Transverse colon (tissue), 4 donors: ENCODE measurements around the gene BMERB1. TPM values are rescaled to one million over a fixed set of nuclear protein-coding genes. Genes with fewer than 3 reads are reported as not detected.

ENCODE experiments used
- DNase-seq: peaks from one replicate; pipeline ENCODE4 v3.0.0-alpha.2; 2019
- H3K27ac ChIP-seq, 4 donors: fragments of 200-600 bp; sonication (generic); 2 replicates each; pipeline ENCODE4 v1.5.1; 2016 to 2018; ENCODE audit warnings: inconsistent platforms in 4 of 4
- H3K27me3 ChIP-seq: fragments of 200-600 bp; sonication (generic); 2 replicates; pipeline ENCODE4 v1.5.1; 2017; ENCODE audit warnings: inconsistent platforms
- H3K36me3 ChIP-seq, 4 donors: fragments of 200-600 bp; sonication (generic); 2 replicates each; pipeline ENCODE4 v1.5.1; 2017 to 2019; ENCODE audit warnings: inconsistent platforms in 4 of 4
- H3K4me1 ChIP-seq, 4 donors: fragments of 200-600 bp; sonication (generic); 2 replicates each; pipeline ENCODE4 v1.5.1; 2017 to 2020; ENCODE audit warnings: inconsistent platforms in 4 of 4
- H3K4me3 ChIP-seq, 4 donors: fragments of 200-600 bp; sonication (generic); 1 replicate in 1 of 4; 2 replicates in 3 of 4; pipeline versions ENCODE4 v1.5.1 to v1.6.1; 2017 to 2019; ENCODE audit warnings: inconsistent platforms in 4 of 4
- H3K9me3 ChIP-seq, 2 donors: fragments of 200-600 bp; sonication (generic); 2 replicates each; pipeline ENCODE4 v1.5.1; 2017 to 2019; ENCODE audit warnings: inconsistent platforms in 2 of 2
- CTCF ChIP-seq, 5 experiments: fragments of 200-600 bp in 3 of 5; fragments of 450-650 bp in 2 of 5; sonication (generic) in 3 of 5; IDR thresholded peaks; 1 replicate in 2 of 5; 2 replicates in 3 of 5; pipeline ENCODE4 v1.5.1; 2016 to 2017; ENCODE audit warnings: antibody characterized with exemption in 5 of 5, inconsistent platforms in 3 of 5, mild to moderate bottlenecking in 2 of 5, moderate library complexity in 1 of 5
- EP300 ChIP-seq: sonication (generic); formaldehyde crosslinking; IDR thresholded peaks from one replicate; pipeline ENCODE4 v1.6.1; 2017; ENCODE audit warnings: antibody characterized with exemption, low read depth
- POLR2A ChIP-seq: fragments of 450-650 bp; IDR thresholded peaks from one replicate; pipeline ENCODE4 v1.6.1; 2016; ENCODE audit warnings: antibody characterized with exemption, mild to moderate bottlenecking, moderate library complexity
- POLR2AphosphoS5 ChIP-seq, 3 donors: sonication (generic); formaldehyde crosslinking; IDR thresholded peaks; one replicate each; pipeline ENCODE4 v1.6.1; 2016; ENCODE audit warnings: antibody characterized with exemption in 3 of 3
- WGBS, 2 donors: methylation state at CpG; one replicate each; pipeline ENCODE4 v1.1.5; 2018; ENCODE audit warnings: low coverage in 1 of 2; 5-methylcytosine and 5-hydroxymethylcytosine counted together
- in situ Hi-C, 4 donors: fragments of 200-750 bp; cut with MboI; loops; one replicate each; pipeline versions ENCODE4 v1.15.0 to v1.15.1; 2017; ENCODE audit warnings: low sequenced_read_pairs in 3 of 4, low pct_ligation_motif_present in 1 of 4, low pct_unique_long_range_greater_than_20kb in 1 of 4
- intact Hi-C: fragments of 100-400 bp; cut with DNase I; formaldehyde crosslinking; loops from one replicate; pipeline ENCODE4 v1.15.1; 2023; ENCODE audit warnings: low total_unique reads
- total RNA-seq, 4 donors: library from RNA; depleted of rRNA; stranded (reverse); fragments of >200 nt; gene quantifications; one replicate each; pipeline ENCODE4 v1.1.0, GENCODE V29; 2016

BMERB1 gene
- total RNA-seq, 4 donors from 2014 or later, result 8.6 to 65.1 (median 14.1) TPM

DNA sequence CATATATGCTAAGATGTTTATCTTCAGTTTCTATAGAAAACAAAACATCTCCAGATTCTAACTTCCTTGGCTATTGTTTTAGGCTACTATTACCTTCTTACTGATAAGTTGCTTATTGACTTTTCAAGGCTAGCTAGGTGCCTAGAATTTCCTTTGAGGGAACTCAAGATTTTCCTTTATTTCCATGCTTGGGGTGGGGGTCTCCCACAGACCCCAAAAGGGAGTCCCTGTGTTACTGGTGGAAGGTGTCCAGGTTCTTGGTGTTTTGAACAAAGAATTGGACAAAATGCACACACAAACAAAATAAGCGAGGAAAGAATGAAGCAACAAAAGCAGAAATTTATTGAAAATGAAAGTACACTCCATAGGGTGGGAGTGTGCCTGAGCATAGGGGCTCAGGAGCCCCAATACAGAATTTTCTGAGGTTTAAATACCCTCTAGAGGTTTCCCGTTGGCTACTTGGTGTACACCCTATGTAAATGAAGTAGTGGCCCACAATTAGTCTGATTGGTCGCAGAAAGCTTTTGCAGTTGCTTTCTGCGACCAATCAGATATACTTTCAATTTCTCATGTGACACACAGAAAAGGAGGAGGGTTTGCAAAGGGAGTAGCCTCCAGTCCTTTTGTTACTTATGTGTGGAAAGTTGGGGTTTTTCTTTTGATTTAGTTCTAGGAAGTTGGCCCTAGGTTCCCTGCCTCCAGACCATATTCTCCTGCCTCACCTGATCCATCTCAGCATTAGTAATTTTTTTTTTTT, 141.1 kb downstream of the BMERB1 start:
- no peak for DNase-seq
- intact Hi-C loops (no loop called here), in situ Hi-C loops (no loop called here)
- Histone ChIP-seq H3K4me1 (peaks cover 9 to 55% (median 32%) of the 10 kb centered on the region in 4 donors), H3K9me3 (no peaks in the 10 kb centered on the region), H3K27me3 (no peaks in the 10 kb centered on the region), H3K36me3 (no peaks in the 10 kb centered on the region), H3K4me3 (no peak overlapping the region), H3K27ac (peak overlapping the region in 3 of 4 donors; percentile 86 to 89 (median 88))
- 90 to 93% methylated on average over 3 to 4 of the region's 4 CpGs for WGBS, 2 donors
- TF ChIP-seq POLR2AphosphoS5 (IDR thresholded peaks at IDR 0.05), result no peak
- TF ChIP-seq EP300, result no peak
- TF ChIP-seq POLR2A, result no peak
- no peak for TF ChIP-seq CTCF (IDR thresholded peaks at IDR 0.05)

GRCh38 chr16:15576960-15577958, 142.9 kb downstream of the BMERB1 start:
- DNase-seq, result peak; percentile 91
- Histone ChIP-seq H3K27me3 (no peaks in the 10 kb centered on the region), H3K27ac (peak overlapping the region; percentile 85 to 89 (median 87))

GRCh38 chr16:15578824-15579223, 144.4 kb downstream of the BMERB1 start:
- TF ChIP-seq POLR2AphosphoS5 (IDR thresholded peaks at IDR 0.05) (no peak), CTCF (IDR thresholded peaks at IDR 0.05) (no peak), EP300 (no peak), POLR2A (no peak)
- in situ Hi-C loops (no loop called here), intact Hi-C loops (no loop called here)
- peak overlapping the region in 2 of 4 donors; percentile 86 to 89 for H3K27ac ChIP-seq
- H3K4me3 ChIP-seq, result no peak overlapping the region
- DNase-seq, result no peak
- no peaks in the 10 kb centered on the region for H3K36me3 ChIP-seq
- peaks cover 0 to 38% (median 15%) of the 10 kb centered on the region in 4 donors for H3K4me1 ChIP-seq
- 97% methylated on average over 4 of the region's 4 CpGs; no CpG with 5 or more reads in 1 of the 2 donors for WGBS, 2 donors
- H3K9me3 ChIP-seq, result no peaks in the 10 kb centered on the region
- H3K27me3 ChIP-seq, result no peaks in the 10 kb centered on the region

More at GRCh38 chr16:15576960-15577958, 142.9 kb downstream of the BMERB1 start:
- intact Hi-C loops, result no loop called here
- H3K4me3 ChIP-seq, result peak overlapping the region in 1 of 4 donors; percentile 32
- in situ Hi-C loops, result no loop called here
- no peaks in the 10 kb centered on the region for H3K36me3 ChIP-seq
- TF ChIP-seq POLR2AphosphoS5 (IDR thresholded peaks at IDR 0.05) (peak in 1 of 3 donors; percentile 59), POLR2A (no peak), EP300 (peak; percentile 21)
- peaks cover 6 to 52% (median 23%) of the 10 kb centered on the region in 4 donors for H3K4me1 ChIP-seq
- 54 to 89% methylated on average over 6 to 20 of the region's 20 CpGs for WGBS, 2 donors
- no peaks in the 10 kb centered on the region for H3K9me3 ChIP-seq

DNA sequence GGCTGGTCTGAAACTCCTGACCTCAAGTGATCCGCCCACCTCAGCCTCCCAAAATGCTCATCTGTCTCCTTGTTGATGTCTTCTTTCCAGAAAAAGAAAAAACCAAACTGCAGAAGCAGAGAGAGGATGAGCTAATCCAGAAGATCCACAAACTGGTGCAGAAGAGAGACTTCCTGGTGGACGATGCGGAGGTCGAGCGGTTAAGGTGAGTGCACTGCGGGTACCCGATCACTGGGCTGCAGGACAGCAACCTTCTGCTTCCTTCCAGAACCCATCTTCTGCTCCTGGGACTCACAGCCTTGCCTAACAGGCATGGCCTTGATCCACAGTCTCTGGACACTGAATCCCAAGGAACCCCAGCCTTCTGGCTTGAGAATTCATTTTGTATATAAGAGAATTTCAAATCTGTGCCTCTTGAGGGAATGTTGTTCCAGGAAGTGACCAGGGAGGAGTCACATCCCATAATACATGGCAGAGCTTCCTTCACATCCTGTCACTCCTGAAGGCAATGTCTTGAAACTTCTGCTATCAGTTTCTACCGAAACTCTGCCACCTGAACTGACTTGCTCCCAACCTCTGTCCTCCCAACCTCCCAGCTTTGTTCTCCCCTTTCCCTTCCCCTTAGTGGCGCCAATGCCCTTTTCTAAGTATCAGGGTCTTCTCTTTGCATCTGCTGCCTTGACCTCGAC, 146.9 kb downstream of the BMERB1 start:
- no peak for TF ChIP-seq POLR2A
- TF ChIP-seq POLR2AphosphoS5 (IDR thresholded peaks at IDR 0.05), result no peak
- TF ChIP-seq CTCF (IDR thresholded peaks at IDR 0.05), result no peak
- TF ChIP-seq EP300, result no peak
- WGBS, 2 donors, result 88 to 91% methylated on average over 4 to 10 of the region's 10 CpGs
- no peak for DNase-seq
- intact Hi-C loops (no loop called here), in situ Hi-C loops (loop anchor here in 1 of 4 donors (10.0 kb wide), 1 partner anchor 56 kb away; no protein-coding TSS in a partner anchor)
- Histone ChIP-seq H3K36me3 (no peaks in the 10 kb centered on the region), H3K4me3 (no peak overlapping the region), H3K4me1 (peaks cover 0 to 25% (median 12%) of the 10 kb centered on the region in 4 donors), H3K27me3 (no peaks in the 10 kb centered on the region), H3K27ac (no peak overlapping the region), H3K9me3 (peaks cover 0 to 3% of the 10 kb centered on the region in 2 donors)
